Panc1 (cell line): ENCODE measurements around the gene RIMBP2. TPM values are rescaled to one million over a fixed set of nuclear protein-coding genes. Genes with fewer than 3 reads are reported as not detected.

Source experiments
- ATAC-seq: fragments of 200-7000 bp; cut with Tn5 transposase; 2 replicates; pipeline ENCODE4 v1.9.1; 2020; ENCODE audit warnings: mild to moderate bottlenecking, moderate library complexity
- BruUV-seq: library from RNA; stranded (reverse); fragments of 400-500 nt; replicated peaks from 2 replicates; lab custom pipeline; 2021; lab: Mats Ljungman, UMichigan
- CTCF ChIA-PET: fragments of 300-600 bp; sonication (Branson Sonifier 250); formaldehyde crosslinking; loops from one replicate; lab custom pipeline; 2022; ENCODE audit warnings: antibody characterized with exemption; lab: Charles Lee
- POLR2A ChIA-PET: fragments of 300-600 bp; sonication (Branson Sonifier 250); formaldehyde crosslinking; loops from one replicate; lab custom pipeline; 2022; ENCODE audit warnings: antibody characterized with exemption; lab: Charles Lee
- DNase-seq: peaks from one replicate; pipeline ENCODE4 v3.0.0-alpha.2; 2010; ENCODE audit warnings: low read depth, low spot score
- H3K27ac ChIP-seq: 2 replicates; pipeline ENCODE4 v1.5.1; 2011; ENCODE audit warnings: mild to moderate bottlenecking, low read length, inconsistent platforms
- H3K27me3 ChIP-seq: fragments of 200-500 bp; sonication (Bioruptor generic); 2 replicates; pipeline ENCODE4 v1.6.0; 2014; ENCODE audit warnings: low read length, inconsistent platforms; ENCODE audit not compliant: control insufficient read depth, insufficient read depth
- H3K36me3 ChIP-seq: fragments of 200-500 bp; sonication (Bioruptor generic); 2 replicates; pipeline ENCODE4 v1.5.1; 2014; ENCODE audit warnings: inconsistent platforms, mild to moderate bottlenecking, low read length, moderate library complexity; ENCODE audit not compliant: control insufficient read depth, insufficient read depth
- H3K4me1 ChIP-seq: 2 replicates; pipeline ENCODE4 v1.5.1; 2011; ENCODE audit warnings: inconsistent platforms, mild to moderate bottlenecking, low read length, moderate library complexity; ENCODE audit not compliant: control insufficient read depth, insufficient read depth
- H3K4me3 ChIP-seq, 2 experiments: 2 replicates each; pipeline ENCODE4 v1.5.1; 2011 to 2012; ENCODE audit warnings: low read depth in 2 of 2, low read length in 2 of 2, mild to moderate bottlenecking in 2 of 2, inconsistent platforms in 1 of 2, moderate library complexity in 1 of 2
- H3K9me3 ChIP-seq: fragments of 200-500 bp; sonication (Bioruptor generic); 2 replicates; pipeline ENCODE4 v1.5.1; 2014; ENCODE audit warnings: low read depth, mild to moderate bottlenecking, inconsistent platforms, low read length, moderate library complexity; ENCODE audit not compliant: control insufficient read depth, insufficient read depth
- CTCF ChIP-seq: fragments of 450-650 bp; IDR thresholded peaks from 2 replicates; pipeline ENCODE4 v1.5.1; 2017; ENCODE audit warnings: mild to moderate bottlenecking
- POLR2AphosphoS5 ChIP-seq: IDR thresholded peaks from 2 replicates; pipeline ENCODE4 v1.6.1; 2012; ENCODE audit warnings: mild to moderate bottlenecking, low read depth, low read length, moderate library complexity
- REST ChIP-seq, 2 experiments: IDR thresholded peaks; 2 replicates each; pipeline ENCODE4 v1.6.1; 2011 to 2012; ENCODE audit warnings: low read depth in 2 of 2, control low read depth in 1 of 2, low read length in 1 of 2, mild to moderate bottlenecking in 1 of 2, moderate library complexity in 1 of 2; ENCODE audit not compliant: insufficient read depth in 1 of 2
- SIN3A ChIP-seq: IDR thresholded peaks from 2 replicates; pipeline ENCODE4 v1.6.1; 2012; ENCODE audit warnings: low read depth, mild to moderate bottlenecking, low read length, moderate library complexity, borderline replicate concordance; ENCODE audit not compliant: insufficient read depth
- TCF7L2 ChIP-seq: IDR thresholded peaks from 2 replicates; pipeline ENCODE4 v1.6.1; 2011; ENCODE audit warnings: mild to moderate bottlenecking, low read depth, low read length, inconsistent platforms
- in situ Hi-C: cut with HindIII; loops from 2 replicates; pipeline ENCODE4 v1.10.0; 2016; ENCODE audit warnings: low sequenced_read_pairs, low pct_unique_long_range_greater_than_20kb
- intact Hi-C: fragments of 100-400 bp; cut with micrococcal nuclease; formaldehyde crosslinking; loops from one replicate; pipeline ENCODE4 v1.10.0; 2022; ENCODE audit not compliant: unreplicated experiment
- total RNA-seq: library from RNA; stranded (reverse); gene quantifications from one replicate; pipeline ENCODE4 v1.2.1, GENCODE V29; 2021; ENCODE audit not compliant: unreplicated experiment

The RIMBP2 gene
- total RNA-seq, 1 experiment from 2014 or later = not detected

GRCh38 chr12:130455161-130455560 is 260.9 kb downstream of the RIMBP2 start:
- intact Hi-C loops = no loop called here
- no TSS peak for BruUV-seq
- H3K4me3 ChIP-seq = no peak overlapping the region
- no peaks in the 10 kb centered on the region for H3K9me3 ChIP-seq
- in situ Hi-C loops = no loop called here
- ChIA-PET POLR2A (no interaction called here), CTCF (no interaction called here)
- no peak for DNase-seq
- ATAC-seq = no peak
- H3K4me1 ChIP-seq = no peaks in the 10 kb centered on the region
- peaks cover 6% of the 10 kb centered on the region; the same call in 1 of the 2 replicates for H3K27me3 ChIP-seq
- H3K36me3 ChIP-seq = no peaks in the 10 kb centered on the region
- TF ChIP-seq SIN3A (no peak), REST (IDR thresholded peaks at IDR 0.05; ENCODE audit: insufficient read depth in 1 of 2, low read depth in 2 of 2, low read length in 1 of 2) (no peak), CTCF (no peak)
- no peak overlapping the region for H3K27ac ChIP-seq

GRCh38 chr12:130454296-130454695 is 261.8 kb downstream of the RIMBP2 start:
- H3K9me3 ChIP-seq = no peaks in the 10 kb centered on the region
- BruUV-seq = no TSS peak
- TF ChIP-seq TCF7L2 = no peak
- no peak for TF ChIP-seq CTCF
- no peak for TF ChIP-seq POLR2AphosphoS5
- no peak for TF ChIP-seq REST (IDR thresholded peaks at IDR 0.05; ENCODE audit: insufficient read depth in 1 of 2, low read depth in 2 of 2, low read length in 1 of 2)
- no peak for TF ChIP-seq SIN3A
- H3K27me3 ChIP-seq = peaks cover 6% of the 10 kb centered on the region; the same call in 1 of the 2 replicates
- intact Hi-C loops (no loop called here), in situ Hi-C loops (no loop called here)
- no peaks in the 10 kb centered on the region for H3K4me1 ChIP-seq
- CTCF ChIA-PET = no interaction called here
- ATAC-seq = no peak
- DNase-seq = no peak
- POLR2A ChIA-PET = no interaction called here
- H3K36me3 ChIP-seq = no peaks in the 10 kb centered on the region
- no peak overlapping the region for H3K4me3 ChIP-seq
- H3K27ac ChIP-seq = no peak overlapping the region
